ENCODE measurements around the gene ZNF524.

DNA sequence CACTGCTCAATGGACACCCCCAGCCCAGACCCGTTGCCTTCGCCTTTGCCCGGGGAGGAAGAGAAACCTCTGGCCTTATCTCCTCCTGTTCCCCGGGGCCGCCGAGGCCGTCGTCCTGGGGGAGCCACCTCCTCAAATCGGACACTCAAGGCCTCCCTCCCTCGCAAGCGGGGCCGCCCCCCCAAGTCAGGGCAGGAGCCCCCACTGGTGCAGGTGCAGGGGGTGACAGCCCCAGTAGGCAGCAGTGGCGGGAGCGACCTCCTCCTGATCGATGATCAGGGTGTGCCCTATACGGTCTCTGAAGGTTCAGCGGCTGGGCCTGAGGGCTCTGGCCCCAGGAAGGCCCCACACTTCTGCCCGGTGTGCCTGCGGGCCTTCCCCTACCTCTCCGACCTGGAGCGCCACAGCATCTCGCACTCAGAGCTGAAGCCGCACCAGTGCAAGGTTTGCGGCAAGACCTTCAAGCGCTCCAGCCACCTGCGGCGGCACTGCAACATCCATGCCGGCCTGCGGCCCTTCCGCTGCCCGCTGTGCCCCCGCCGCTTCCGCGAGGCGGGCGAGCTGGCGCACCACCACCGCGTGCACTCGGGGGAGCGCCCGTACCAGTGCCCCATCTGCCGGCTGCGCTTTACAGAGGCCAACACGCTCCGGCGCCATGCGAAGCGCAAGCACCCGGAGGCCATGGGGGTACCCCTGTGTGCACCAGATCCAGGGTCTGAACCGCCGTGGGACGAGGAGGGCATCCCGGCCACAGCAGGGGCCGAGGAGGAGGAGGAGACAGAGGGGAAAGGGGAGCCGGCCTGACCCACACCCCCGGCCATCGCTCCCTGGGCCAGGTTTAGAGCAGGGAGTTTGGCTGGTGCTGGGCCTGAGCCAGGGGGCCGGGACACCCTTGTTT lies 2.3 kb downstream of the ZNF524 start:
- TF ChIP-seq, protein P1, sequence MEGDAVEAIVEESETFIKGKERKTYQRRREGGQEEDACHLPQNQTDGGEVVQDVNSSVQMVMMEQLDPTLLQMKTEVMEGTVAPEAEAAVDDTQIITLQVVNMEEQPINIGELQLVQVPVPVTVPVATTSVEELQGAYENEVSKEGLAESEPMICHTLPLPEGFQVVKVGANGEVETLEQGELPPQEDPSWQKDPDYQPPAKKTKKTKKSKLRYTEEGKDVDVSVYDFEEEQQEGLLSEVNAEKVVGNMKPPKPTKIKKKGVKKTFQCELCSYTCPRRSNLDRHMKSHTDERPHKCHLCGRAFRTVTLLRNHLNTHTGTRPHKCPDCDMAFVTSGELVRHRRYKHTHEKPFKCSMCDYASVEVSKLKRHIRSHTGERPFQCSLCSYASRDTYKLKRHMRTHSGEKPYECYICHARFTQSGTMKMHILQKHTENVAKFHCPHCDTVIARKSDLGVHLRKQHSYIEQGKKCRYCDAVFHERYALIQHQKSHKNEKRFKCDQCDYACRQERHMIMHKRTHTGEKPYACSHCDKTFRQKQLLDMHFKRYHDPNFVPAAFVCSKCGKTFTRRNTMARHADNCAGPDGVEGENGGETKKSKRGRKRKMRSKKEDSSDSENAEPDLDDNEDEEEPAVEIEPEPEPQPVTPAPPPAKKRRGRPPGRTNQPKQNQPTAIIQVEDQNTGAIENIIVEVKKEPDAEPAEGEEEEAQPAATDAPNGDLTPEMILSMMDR (IDR thresholded peaks at IDR 0.05; ENCODE audit: low read depth, low read length), result no peak
- TF ChIP-seq EZH2phosphoT487 (IDR thresholded peaks at IDR 0.05; ENCODE audit: low read depth), result no peak

All from OCI-LY3 (cell line).